AG09309 (cell line): ENCODE measurements around the gene UQCRC2.

ENCODE experiments used
- DNase-seq: peaks from one replicate; pipeline ENCODE4 v3.0.0-alpha.2; 2010; ENCODE audit warnings: low read depth
- H3K4me3 ChIP-seq: 2 replicates; pipeline ENCODE4 v1.5.1; 2011; ENCODE audit warnings: mild to moderate bottlenecking, low read depth, low read length, moderate library complexity; ENCODE audit not compliant: control insufficient read depth
- TF ChIP-seq, protein P1 (sequence below): IDR thresholded peaks from 2 replicates; pipeline ENCODE4 v1.5.1; 2011; ENCODE audit warnings: mild to moderate bottlenecking, low read depth, low read length, inconsistent platforms; ENCODE audit not compliant: insufficient read depth, control insufficient read depth; ENCODE audit errors: missing control alignments

Gene UQCRC2

DNA sequence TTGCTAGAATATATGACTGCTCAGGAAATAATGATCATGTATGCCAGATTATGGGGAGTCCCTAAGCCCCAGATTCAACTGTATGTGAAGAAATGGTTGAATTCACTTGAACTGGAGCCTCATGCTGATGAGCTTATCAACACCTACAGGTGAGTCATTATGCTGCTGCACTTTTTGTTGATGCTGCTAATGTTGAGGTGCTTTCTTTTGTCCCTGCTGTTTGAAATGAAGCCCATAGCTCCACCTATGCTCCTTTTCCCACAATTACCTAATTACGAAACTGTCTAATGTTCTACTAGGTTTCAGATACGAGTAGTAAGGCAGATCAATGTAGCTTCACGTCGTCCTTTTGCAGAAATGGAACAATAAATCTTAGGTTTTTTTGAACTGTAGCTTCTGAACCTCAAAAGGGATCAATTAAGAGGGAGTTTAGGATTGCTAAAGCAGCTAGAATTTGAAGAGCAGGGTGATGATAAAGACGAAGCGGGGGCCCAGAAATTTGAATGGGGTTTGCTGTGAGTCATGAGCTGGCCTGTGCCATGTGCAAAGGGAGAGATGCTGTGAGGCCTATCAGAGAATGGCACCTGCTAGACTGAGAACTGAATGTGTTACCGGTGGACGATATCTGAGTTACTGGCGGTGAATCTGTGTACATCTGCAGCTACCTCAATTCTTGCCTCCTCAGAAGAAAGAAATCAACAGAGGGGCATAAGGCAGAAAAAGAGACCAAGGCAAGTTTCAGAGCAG is 6.1 kb upstream of the UQCRC2 start:
- TF ChIP-seq, protein P1, sequence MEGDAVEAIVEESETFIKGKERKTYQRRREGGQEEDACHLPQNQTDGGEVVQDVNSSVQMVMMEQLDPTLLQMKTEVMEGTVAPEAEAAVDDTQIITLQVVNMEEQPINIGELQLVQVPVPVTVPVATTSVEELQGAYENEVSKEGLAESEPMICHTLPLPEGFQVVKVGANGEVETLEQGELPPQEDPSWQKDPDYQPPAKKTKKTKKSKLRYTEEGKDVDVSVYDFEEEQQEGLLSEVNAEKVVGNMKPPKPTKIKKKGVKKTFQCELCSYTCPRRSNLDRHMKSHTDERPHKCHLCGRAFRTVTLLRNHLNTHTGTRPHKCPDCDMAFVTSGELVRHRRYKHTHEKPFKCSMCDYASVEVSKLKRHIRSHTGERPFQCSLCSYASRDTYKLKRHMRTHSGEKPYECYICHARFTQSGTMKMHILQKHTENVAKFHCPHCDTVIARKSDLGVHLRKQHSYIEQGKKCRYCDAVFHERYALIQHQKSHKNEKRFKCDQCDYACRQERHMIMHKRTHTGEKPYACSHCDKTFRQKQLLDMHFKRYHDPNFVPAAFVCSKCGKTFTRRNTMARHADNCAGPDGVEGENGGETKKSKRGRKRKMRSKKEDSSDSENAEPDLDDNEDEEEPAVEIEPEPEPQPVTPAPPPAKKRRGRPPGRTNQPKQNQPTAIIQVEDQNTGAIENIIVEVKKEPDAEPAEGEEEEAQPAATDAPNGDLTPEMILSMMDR = no peak
- H3K4me3 ChIP-seq = no peak overlapping the region
- DNase-seq = no peak

DNA sequence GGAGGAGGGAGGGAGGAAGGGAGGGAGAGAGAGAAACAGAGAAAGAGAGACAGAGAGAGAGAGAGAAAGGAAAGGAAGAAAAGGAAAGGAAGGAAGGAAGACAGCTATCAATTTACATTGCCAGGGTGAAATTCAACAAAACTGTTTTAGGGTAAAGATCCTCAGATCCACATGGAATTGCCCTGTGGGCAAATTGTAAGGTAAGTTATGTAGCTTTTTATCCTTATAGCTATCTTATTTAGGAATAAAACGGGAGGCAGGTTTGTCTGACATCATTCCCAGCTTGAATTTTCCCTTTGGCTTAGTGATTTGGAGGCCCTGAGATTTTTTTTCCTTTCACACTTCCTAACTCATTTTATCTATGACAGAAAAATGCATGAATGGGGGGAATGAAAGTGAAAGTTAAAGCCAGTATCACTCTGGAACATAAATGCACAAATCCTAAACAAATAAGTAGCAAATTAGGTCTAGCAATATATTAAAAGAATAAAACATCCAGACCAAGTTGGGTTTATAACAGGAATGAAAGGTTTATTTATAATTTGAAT is 3.4 kb upstream of the UQCRC2 start:
- H3K4me3 ChIP-seq = no peak overlapping the region
- TF ChIP-seq, protein P1 = no peak
- no peak for DNase-seq

DNA sequence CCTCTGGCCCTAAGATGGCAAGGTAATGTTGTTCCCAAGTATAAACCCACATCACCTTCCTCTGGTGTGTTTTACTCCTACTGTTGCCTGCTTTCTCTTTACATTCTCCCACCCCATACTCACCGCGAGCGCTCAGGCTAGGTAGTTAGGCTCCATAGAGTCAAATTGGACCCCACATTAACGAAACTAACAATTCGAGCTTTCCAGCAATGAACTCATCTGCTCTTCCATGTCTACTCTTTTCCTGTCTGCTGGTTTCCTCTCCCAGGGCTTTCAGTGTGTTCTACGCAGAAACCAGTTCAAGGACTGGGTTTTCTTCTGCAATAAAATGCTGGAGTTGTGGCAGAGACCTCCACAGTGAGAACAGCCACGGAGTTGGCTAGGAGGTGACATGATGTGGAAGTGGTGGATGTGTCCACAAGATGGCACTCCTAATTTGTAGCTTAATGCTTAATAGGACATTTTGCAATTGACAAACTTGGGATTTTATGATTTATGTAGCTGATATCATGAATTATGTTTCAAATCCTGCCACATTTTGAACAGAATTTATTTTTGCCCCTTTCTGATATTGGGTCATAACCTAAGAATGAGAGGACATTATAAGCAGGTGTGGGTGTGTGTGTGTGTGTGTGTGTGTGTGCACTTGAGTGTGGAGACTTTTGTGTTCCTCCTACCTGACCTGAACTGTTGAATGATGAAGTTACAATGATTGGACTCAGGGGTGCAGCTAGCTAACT is 2.2 kb upstream of the UQCRC2 start:
- TF ChIP-seq, protein P1 = peak; percentile 49
- no peak for DNase-seq
- H3K4me3 ChIP-seq = no peak overlapping the region

DNA sequence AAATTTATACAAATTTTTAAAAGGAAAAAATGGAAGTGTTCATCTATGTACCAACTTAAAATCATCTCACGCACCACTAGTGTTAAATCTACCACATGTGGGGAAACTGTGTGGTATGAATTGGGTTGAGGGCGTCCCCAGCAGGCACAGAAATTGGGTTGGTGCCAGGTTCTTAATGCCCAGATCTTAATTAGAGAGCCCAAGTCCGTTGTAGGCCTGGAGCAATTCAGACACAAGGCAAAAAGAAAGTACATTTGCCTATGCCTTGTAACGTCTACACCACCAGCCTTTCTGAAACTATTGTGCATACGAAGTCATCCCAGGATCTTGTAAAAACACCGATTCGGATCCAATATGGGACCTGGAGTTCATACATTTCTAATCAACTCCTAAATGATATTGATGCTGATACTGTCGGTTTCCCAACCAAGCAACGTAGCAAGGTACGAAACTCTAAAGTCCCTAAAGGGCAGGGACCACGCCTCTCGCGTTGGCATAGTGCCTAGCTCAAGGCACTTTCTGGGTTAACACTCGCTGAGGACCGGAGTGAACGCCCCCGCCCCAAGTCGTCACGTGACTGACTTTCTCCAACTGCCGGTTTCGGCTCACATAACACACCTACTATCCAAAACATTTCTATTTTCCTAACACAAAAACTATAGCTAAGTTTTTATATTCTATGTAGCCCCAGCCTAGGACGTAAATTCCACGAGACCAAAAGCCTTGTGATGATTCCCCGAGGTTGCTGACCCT is 945 bp upstream of the UQCRC2 start:
- no peak for DNase-seq
- TF ChIP-seq, protein P1 = no peak
- peak overlapping the region; percentile 90 for H3K4me3 ChIP-seq

DNA sequence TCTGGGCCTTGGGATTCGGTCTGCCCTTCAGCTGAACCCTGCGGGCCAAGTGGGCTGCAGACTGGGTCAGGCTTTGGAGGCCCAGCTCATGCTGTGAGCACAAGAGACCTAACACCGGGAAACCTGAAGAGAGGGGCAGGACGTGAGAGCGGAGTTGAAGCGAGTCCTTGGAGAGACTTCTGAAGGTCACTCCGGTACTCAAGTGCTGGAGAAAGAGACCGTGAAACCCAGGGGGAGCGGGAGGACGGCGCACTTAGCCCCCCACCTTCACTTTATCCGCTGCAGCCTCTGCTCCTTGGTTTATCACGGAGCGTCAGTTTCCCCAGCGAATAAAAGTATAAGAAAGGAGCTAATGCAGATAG is 361 bp downstream of the UQCRC2 start:
- no peak for DNase-seq
- peak overlapping the region; percentile 90 for H3K4me3 ChIP-seq
- TF ChIP-seq, protein P1 = no peak

DNA sequence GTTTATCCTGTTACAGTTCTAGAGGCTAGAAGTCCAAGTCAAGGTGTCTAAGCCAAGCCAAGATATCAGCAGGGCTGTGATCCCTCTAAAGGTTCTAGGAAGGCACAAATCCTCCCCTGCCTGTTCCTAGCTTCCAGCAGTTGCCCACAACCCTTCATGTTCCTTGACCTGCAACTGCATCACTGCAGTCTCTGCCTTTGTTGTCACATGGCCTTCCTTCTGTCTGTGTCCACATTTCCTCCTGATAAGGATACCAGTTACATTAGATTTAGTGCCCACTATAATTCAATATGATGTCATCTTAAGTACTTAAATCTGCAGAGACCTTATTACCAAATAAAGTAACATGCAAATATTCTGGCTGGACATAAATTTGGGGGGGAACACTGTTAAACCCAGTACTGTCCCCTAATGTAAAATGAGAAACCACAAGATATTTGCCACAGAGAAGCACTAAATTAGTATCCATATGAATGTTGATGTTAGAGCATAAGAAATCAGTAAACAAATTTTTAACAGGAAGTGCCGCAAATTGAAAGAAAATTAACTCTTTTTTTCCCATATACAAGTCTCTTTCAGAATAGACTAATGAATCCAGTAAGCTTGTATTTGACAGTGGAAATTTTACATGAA is 4.7 kb downstream of the UQCRC2 start:
- TF ChIP-seq, protein P1 = no peak

More for the DNA sequence above, 4.7 kb downstream of the UQCRC2 start:
- no peak overlapping the region for H3K4me3 ChIP-seq
- DNase-seq = no peak
